ENCODE data around the gene CACUL1.

Gene CACUL1

DNA sequence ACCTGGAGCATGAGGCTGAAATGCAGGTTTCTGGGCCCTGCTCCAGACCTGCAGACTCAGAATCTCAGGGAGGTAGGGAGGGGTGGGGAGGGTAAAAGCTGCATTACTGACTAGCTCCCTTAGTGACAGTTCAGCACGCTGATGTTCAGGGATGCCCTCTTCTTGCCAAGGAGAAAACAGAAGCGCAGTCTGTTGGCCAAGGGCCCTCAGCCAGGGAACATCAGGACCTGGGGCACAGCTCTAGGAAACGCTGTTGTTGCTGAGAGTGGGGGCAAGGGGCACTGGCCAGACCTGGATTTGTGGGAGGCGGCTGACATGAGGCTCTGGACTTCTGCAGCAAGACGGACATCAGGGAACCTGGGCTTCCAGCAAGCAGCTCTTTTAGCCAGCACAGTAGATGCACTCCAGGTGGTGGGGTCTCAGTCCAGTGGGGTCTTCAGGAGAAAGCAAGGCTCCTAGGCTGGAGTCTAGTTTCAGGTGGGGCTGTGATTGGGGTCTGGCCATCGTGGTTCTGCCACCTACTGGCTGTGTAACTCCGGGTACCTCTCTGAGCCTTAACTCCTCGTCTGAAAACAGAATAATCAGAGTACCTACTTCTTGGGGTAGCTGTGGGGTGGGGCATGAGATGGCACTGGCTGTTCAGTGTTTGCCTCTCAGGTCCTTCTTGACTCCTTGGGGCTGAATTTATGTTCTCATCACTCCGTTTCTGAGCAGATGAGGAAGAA, 86.4 kb downstream of the CACUL1 start:
- H3K9ac ChIP-seq (ENCODE audit: low read length): no peak overlapping the region
- no peak overlapping the region for H3K4me2 ChIP-seq (ENCODE audit: low read length)
- no peak overlapping the region for H3K4ac ChIP-seq (ENCODE audit: low read depth, low read length)
- H3K4me1 ChIP-seq (ENCODE audit: control insufficient read depth, low read depth, low read length): no peaks in the 10 kb centered on the region
- no peaks in the 10 kb centered on the region for H3K27me3 ChIP-seq (ENCODE audit: insufficient read depth, low read length, poor library complexity)
- DNase-seq: no peak
- no peak overlapping the region for H2BK15ac ChIP-seq (replicated peaks; ENCODE audit: low read depth)
- no peak overlapping the region for H4K8ac ChIP-seq (ENCODE audit: low read depth, low read length)
- H3K23ac ChIP-seq (ENCODE audit: low read length): no peak overlapping the region
- H2AK5ac ChIP-seq (ENCODE audit: low read length): no peak overlapping the region
- H3K27ac ChIP-seq (ENCODE audit: low read depth, low read length): no peak overlapping the region
- H4K5ac ChIP-seq (ENCODE audit: low read length): no peak overlapping the region
- H3K18ac ChIP-seq (ENCODE audit: low read length): no peak overlapping the region
- no peak overlapping the region for H2BK5ac ChIP-seq (ENCODE audit: low read length)
- H3K36me3 ChIP-seq (ENCODE audit: control insufficient read depth, insufficient read depth, low read length): no peaks in the 10 kb centered on the region
- H2BK120ac ChIP-seq (ENCODE audit: low read depth, low read length): no peak overlapping the region
- H3K56ac ChIP-seq (ENCODE audit: low read length): no peak overlapping the region
- WGBS (ENCODE audit: extremely low coverage, insufficient coverage, low lambda C conversion rate): no CpG with 5 or more reads among the region's 9 CpGs
- no peaks in the 10 kb centered on the region for H3K79me1 ChIP-seq (ENCODE audit: low read length)
- no peaks in the 10 kb centered on the region for H3K79me2 ChIP-seq (ENCODE audit: control insufficient read depth, insufficient read depth, low read length)
- no peak overlapping the region for H3K4me3 ChIP-seq (ENCODE audit: low read length)

DNA sequence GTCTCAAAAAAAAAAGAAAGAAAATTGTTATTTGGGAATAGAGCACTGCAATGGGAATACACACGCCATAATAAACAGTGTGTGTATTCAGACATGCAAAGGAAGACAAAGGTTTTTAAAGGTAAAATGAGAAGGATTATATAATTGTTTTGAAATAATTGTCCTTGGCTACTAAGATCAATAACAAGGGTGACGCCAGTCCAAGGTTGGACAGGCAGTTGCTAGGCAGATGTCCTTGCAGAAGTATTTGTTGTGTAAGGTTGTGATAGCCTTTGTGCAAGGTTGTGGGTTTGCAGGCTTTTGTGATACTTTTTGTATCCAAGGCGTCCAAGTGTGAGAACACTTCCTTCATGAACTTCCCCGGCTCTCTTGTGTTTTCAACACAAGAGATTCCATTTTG, 87.0 kb downstream of the CACUL1 start:
- no peak overlapping the region for H3K4me3 ChIP-seq (ENCODE audit: low read length)
- H4K8ac ChIP-seq (ENCODE audit: low read depth, low read length): no peak overlapping the region
- no peak overlapping the region for H3K9ac ChIP-seq (ENCODE audit: low read length)
- H3K36me3 ChIP-seq (ENCODE audit: control insufficient read depth, insufficient read depth, low read length): no peaks in the 10 kb centered on the region
- no peaks in the 10 kb centered on the region for H3K79me1 ChIP-seq (ENCODE audit: low read length)
- no peak overlapping the region for H4K5ac ChIP-seq (ENCODE audit: low read length)
- H2BK15ac ChIP-seq (replicated peaks; ENCODE audit: low read depth): no peak overlapping the region
- H2BK5ac ChIP-seq (ENCODE audit: low read length): no peak overlapping the region
- H3K56ac ChIP-seq (ENCODE audit: low read length): no peak overlapping the region
- H3K23ac ChIP-seq (ENCODE audit: low read length): no peak overlapping the region
- H3K18ac ChIP-seq (ENCODE audit: low read length): no peak overlapping the region
- no peaks in the 10 kb centered on the region for H3K27me3 ChIP-seq (ENCODE audit: insufficient read depth, low read length, poor library complexity)
- no peak for DNase-seq
- no peaks in the 10 kb centered on the region for H3K4me1 ChIP-seq (ENCODE audit: control insufficient read depth, low read depth, low read length)
- no peak overlapping the region for H3K4me2 ChIP-seq (ENCODE audit: low read length)
- H2BK120ac ChIP-seq (ENCODE audit: low read depth, low read length): no peak overlapping the region
- H3K27ac ChIP-seq (ENCODE audit: low read depth, low read length): no peak overlapping the region
- no peak overlapping the region for H2AK5ac ChIP-seq (ENCODE audit: low read length)
- H3K4ac ChIP-seq (ENCODE audit: low read depth, low read length): no peak overlapping the region
- no CpG with 5 or more reads among the region's 4 CpGs for WGBS (ENCODE audit: extremely low coverage, insufficient coverage, low lambda C conversion rate)
- no peaks in the 10 kb centered on the region for H3K79me2 ChIP-seq (ENCODE audit: control insufficient read depth, insufficient read depth, low read length)

DNA sequence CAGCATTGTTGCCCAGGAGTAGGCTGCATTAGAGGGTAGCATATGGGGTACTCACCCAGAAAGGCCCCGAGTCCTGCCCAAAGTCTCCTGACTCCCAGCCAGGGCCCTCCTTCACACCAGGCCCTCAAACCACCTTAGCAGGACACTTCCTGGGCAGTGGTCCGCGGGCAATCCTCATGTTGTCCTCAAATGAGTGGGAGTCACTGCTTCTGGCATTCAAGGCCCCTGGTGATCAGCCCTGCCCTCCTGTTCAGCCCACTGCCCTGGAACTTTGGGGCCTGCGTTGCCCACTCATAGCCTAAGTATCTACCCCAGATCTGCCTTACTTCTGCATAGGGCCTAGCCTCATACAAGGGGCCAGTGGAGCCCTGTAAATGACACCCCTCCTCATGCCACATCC, 88.4 kb downstream of the CACUL1 start:
- H3K36me3 ChIP-seq (ENCODE audit: control insufficient read depth, insufficient read depth, low read length): no peaks in the 10 kb centered on the region
- H3K4ac ChIP-seq (ENCODE audit: low read depth, low read length): no peak overlapping the region
- no peak overlapping the region for H3K4me3 ChIP-seq (ENCODE audit: low read length)
- H3K18ac ChIP-seq (ENCODE audit: low read length): no peak overlapping the region
- no peak overlapping the region for H3K9ac ChIP-seq (ENCODE audit: low read length)
- WGBS (ENCODE audit: extremely low coverage, insufficient coverage, low lambda C conversion rate): no CpG with 5 or more reads among the region's 4 CpGs
- no peaks in the 10 kb centered on the region for H3K79me2 ChIP-seq (ENCODE audit: control insufficient read depth, insufficient read depth, low read length)
- H3K27me3 ChIP-seq (ENCODE audit: insufficient read depth, low read length, poor library complexity): no peaks in the 10 kb centered on the region
- no peak overlapping the region for H2BK15ac ChIP-seq (replicated peaks; ENCODE audit: low read depth)
- no peaks in the 10 kb centered on the region for H3K79me1 ChIP-seq (ENCODE audit: low read length)
- H3K56ac ChIP-seq (ENCODE audit: low read length): no peak overlapping the region
- no peak for DNase-seq
- no peak overlapping the region for H2BK5ac ChIP-seq (ENCODE audit: low read length)
- H4K5ac ChIP-seq (ENCODE audit: low read length): no peak overlapping the region
- no peak overlapping the region for H4K8ac ChIP-seq (ENCODE audit: low read depth, low read length)
- H3K4me2 ChIP-seq (ENCODE audit: low read length): no peak overlapping the region
- no peaks in the 10 kb centered on the region for H3K4me1 ChIP-seq (ENCODE audit: control insufficient read depth, low read depth, low read length)
- no peak overlapping the region for H2AK5ac ChIP-seq (ENCODE audit: low read length)
- H3K27ac ChIP-seq (ENCODE audit: low read depth, low read length): no peak overlapping the region
- H2BK120ac ChIP-seq (ENCODE audit: low read depth, low read length): no peak overlapping the region
- H3K23ac ChIP-seq (ENCODE audit: low read length): no peak overlapping the region

DNA sequence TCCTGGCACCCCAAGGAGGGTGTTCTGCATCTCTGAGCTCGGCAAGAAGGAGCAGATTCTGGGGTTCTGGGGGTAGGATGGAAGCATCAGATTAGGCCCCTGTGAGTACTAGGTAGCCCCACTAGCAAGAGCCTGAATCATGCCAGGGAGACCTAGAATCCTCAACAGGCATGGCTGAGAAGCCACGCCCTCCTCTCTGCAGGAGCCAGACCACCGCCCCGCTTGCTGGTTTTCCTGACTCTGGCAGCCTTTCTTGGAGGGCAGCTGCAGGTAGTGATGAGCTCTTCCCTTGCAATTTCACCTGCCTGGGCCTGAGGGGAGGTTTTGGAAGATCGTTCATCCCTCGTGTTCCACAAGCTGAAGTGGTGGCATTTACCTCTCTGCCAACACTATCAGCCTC, 90.4 kb downstream of the CACUL1 start:
- no peak for DNase-seq
- Histone ChIP-seq H3K4me2 (ENCODE audit: low read length) (no peak overlapping the region), H3K27me3 (ENCODE audit: insufficient read depth, low read length, poor library complexity) (no peaks in the 10 kb centered on the region), H4K8ac (ENCODE audit: low read depth, low read length) (no peak overlapping the region), H2BK5ac (ENCODE audit: low read length) (no peak overlapping the region), H3K4ac (ENCODE audit: low read depth, low read length) (no peak overlapping the region), H3K4me1 (ENCODE audit: control insufficient read depth, low read depth, low read length) (no peaks in the 10 kb centered on the region), H3K27ac (ENCODE audit: low read depth, low read length) (no peak overlapping the region), H3K56ac (ENCODE audit: low read length) (no peak overlapping the region), H3K18ac (ENCODE audit: low read length) (no peak overlapping the region), H3K79me2 (ENCODE audit: control insufficient read depth, insufficient read depth, low read length) (no peaks in the 10 kb centered on the region), H3K9ac (ENCODE audit: low read length) (no peak overlapping the region), H3K36me3 (ENCODE audit: control insufficient read depth, insufficient read depth, low read length) (no peaks in the 10 kb centered on the region), H3K4me3 (ENCODE audit: low read length) (no peak overlapping the region), H2BK120ac (ENCODE audit: low read depth, low read length) (no peak overlapping the region), H2AK5ac (ENCODE audit: low read length) (no peak overlapping the region), H3K23ac (ENCODE audit: low read length) (no peak overlapping the region), H4K5ac (ENCODE audit: low read length) (no peak overlapping the region), H2BK15ac (replicated peaks; ENCODE audit: low read depth) (no peak overlapping the region), H3K79me1 (ENCODE audit: low read length) (no peaks in the 10 kb centered on the region)
- WGBS (ENCODE audit: extremely low coverage, insufficient coverage, low lambda C conversion rate): no CpG with 5 or more reads among the region's 6 CpGs

DNA sequence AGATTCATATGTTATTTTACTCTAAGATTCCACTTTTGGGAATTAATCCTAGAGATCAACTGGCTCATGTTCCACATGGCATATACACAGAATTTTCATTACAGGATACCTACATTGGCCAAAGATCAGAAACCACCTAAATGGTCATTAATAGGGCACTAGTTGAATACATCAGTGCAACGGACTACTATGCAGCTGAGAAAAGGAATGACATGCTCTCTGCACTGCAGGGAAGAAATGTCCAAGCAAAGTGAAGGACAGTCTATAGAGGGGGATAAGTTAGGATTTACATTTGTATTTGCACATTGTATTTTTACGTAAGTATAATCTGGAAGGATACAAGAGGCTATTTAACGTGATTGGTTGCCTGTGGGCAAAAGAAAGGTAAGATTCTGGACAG, 91.6 kb downstream of the CACUL1 start:
- H3K56ac ChIP-seq (ENCODE audit: low read length): no peak overlapping the region
- no peak overlapping the region for H2BK5ac ChIP-seq (ENCODE audit: low read length)
- no peak overlapping the region for H3K4me3 ChIP-seq (ENCODE audit: low read length)
- no peak overlapping the region for H3K9ac ChIP-seq (ENCODE audit: low read length)
- H3K27ac ChIP-seq (ENCODE audit: low read depth, low read length): no peak overlapping the region
- no peak overlapping the region for H3K4ac ChIP-seq (ENCODE audit: low read depth, low read length)
- no peak overlapping the region for H2AK5ac ChIP-seq (ENCODE audit: low read length)
- H2BK15ac ChIP-seq (replicated peaks; ENCODE audit: low read depth): no peak overlapping the region
- H3K27me3 ChIP-seq (ENCODE audit: insufficient read depth, low read length, poor library complexity): no peaks in the 10 kb centered on the region
- no peak overlapping the region for H3K18ac ChIP-seq (ENCODE audit: low read length)
- DNase-seq: no peak
- H3K4me1 ChIP-seq (ENCODE audit: control insufficient read depth, low read depth, low read length): no peaks in the 10 kb centered on the region
- WGBS (ENCODE audit: extremely low coverage, insufficient coverage, low lambda C conversion rate): no CpG with 5 or more reads among the region's 3 CpGs
- no peak overlapping the region for H3K23ac ChIP-seq (ENCODE audit: low read length)
- H4K5ac ChIP-seq (ENCODE audit: low read length): no peak overlapping the region
- no peak overlapping the region for H4K8ac ChIP-seq (ENCODE audit: low read depth, low read length)
- no peak overlapping the region for H2BK120ac ChIP-seq (ENCODE audit: low read depth, low read length)
- no peaks in the 10 kb centered on the region for H3K36me3 ChIP-seq (ENCODE audit: control insufficient read depth, insufficient read depth, low read length)
- H3K79me2 ChIP-seq (ENCODE audit: control insufficient read depth, insufficient read depth, low read length): no peaks in the 10 kb centered on the region
- no peak overlapping the region for H3K4me2 ChIP-seq (ENCODE audit: low read length)
- H3K79me1 ChIP-seq (ENCODE audit: low read length): no peaks in the 10 kb centered on the region
